HCT116 (cell line): ENCODE measurements around the gene CPHXL2. TPM values are rescaled to one million over a fixed set of nuclear protein-coding genes. Genes with fewer than 3 reads are reported as not detected.

Experiments
- ATAC-seq: fragments of 200-7000 bp; cut with Tn5 transposase; 2 replicates; pipeline ENCODE4 v1.9.1; 2020; ENCODE audit warnings: mild to moderate bottlenecking, moderate library complexity
- BruUV-seq: library from RNA; stranded (reverse); fragments of 400-500 nt; replicated peaks from 2 replicates; lab custom pipeline; 2021; lab: Mats Ljungman, UMichigan
- CTCF ChIA-PET: fragments of 300-600 bp; sonication (Branson Sonifier 250); formaldehyde crosslinking; loops from one replicate; lab custom pipeline; 2021; ENCODE audit warnings: antibody characterized with exemption; lab: Charles Lee
- POLR2A ChIA-PET: fragments of 300-600, 350-600 bp; sonication (Branson Sonifier 250); formaldehyde crosslinking; loops from one replicate; lab custom pipeline; 2021; ENCODE audit warnings: antibody characterized with exemption; lab: Charles Lee
- RAD21 ChIA-PET, 2 experiments: fragments of 300-600 bp; sonication (Branson Sonifier 250); formaldehyde crosslinking; loops; one replicate each; lab custom pipeline; 2023; ENCODE audit warnings: low total read pairs in 2 of 2; ENCODE audit not compliant: uncharacterized antibody in 2 of 2, unreplicated experiment in 2 of 2, low non-redundant PET in 1 of 2; lab: Charles Lee
- DNase-seq: peaks from one replicate; pipeline ENCODE4 v3.0.0-alpha.2; 2010; ENCODE audit warnings: low read depth, low spot score
- H2AFZ ChIP-seq: fragments of 200-600 bp; shearing (Covaris generic), sonication (generic); 2 replicates; pipeline ENCODE4 v1.6.1; 2017; ENCODE audit warnings: low read depth, mixed run types, mixed read lengths, antibody characterized with exemption, low read length; ENCODE audit not compliant: poor library complexity, severe bottlenecking
- H3K27ac ChIP-seq: 2 replicates; pipeline ENCODE4 v1.5.1; 2012; ENCODE audit warnings: low read depth, low read length
- H3K27me3 ChIP-seq: fragments of 200-600 bp; sonication (generic); 2 replicates; pipeline ENCODE4 v1.6.1; 2016; ENCODE audit warnings: mixed run types, low read length, mixed read lengths; ENCODE audit not compliant: insufficient read depth
- H3K36me3 ChIP-seq, 2 experiments: fragments of 200-500 bp in 1 of 2; fragments of 200-600 bp in 1 of 2; sonication (Bioruptor generic) in 1 of 2; sonication (generic) in 1 of 2; 2 replicates each; pipeline versions ENCODE4 v1.5.1 to v1.6.1; 2014 to 2016; ENCODE audit warnings: low read length in 2 of 2, inconsistent platforms in 1 of 2, mixed read lengths in 1 of 2, mixed run types in 1 of 2; ENCODE audit not compliant: insufficient read depth in 2 of 2, control insufficient read depth in 1 of 2
- H3K4me1 ChIP-seq, 2 experiments: fragments of 200-600 bp in 1 of 2; sonication (generic) in 1 of 2; 2 replicates each; pipeline versions ENCODE4 v1.5.1 to v1.6.1; 2012 to 2017; ENCODE audit warnings: low read length in 2 of 2, inconsistent platforms in 1 of 2, mild to moderate bottlenecking in 1 of 2, mixed read lengths in 1 of 2, mixed run types in 1 of 2, moderate library complexity in 1 of 2; ENCODE audit not compliant: insufficient read depth in 2 of 2, control insufficient read depth in 1 of 2
- H3K4me2 ChIP-seq: fragments of 200-600 bp; sonication (generic); 2 replicates; pipeline ENCODE4 v1.6.1; 2017; ENCODE audit warnings: mixed run types, low read length, mixed read lengths
- H3K4me3 ChIP-seq, 2 experiments: fragments of 200-600 bp in 1 of 2; sonication (generic) in 1 of 2; replicated peaks in 1 of 2; 2 replicates each; pipeline ENCODE4 v1.5.1; 2011 to 2016; ENCODE audit warnings: low read length in 2 of 2, control low read depth in 1 of 2, low read depth in 1 of 2, mild to moderate bottlenecking in 1 of 2, mixed read lengths in 1 of 2, mixed run types in 1 of 2
- H3K79me2 ChIP-seq: fragments of 200-600 bp; sonication (generic); 2 replicates; pipeline ENCODE4 v1.6.1; 2017; ENCODE audit warnings: mild to moderate bottlenecking, mixed run types, low read length, moderate library complexity, mixed read lengths; ENCODE audit not compliant: insufficient read depth
- H3K9ac ChIP-seq: fragments of 200-600 bp; sonication (generic); 2 replicates; pipeline ENCODE4 v1.6.1; 2016; ENCODE audit warnings: low read length, mixed read lengths
- H3K9me2 ChIP-seq: fragments of 200-600 bp; sonication (generic), shearing (Covaris generic); 2 replicates; pipeline ENCODE4 v1.6.1; 2017; ENCODE audit warnings: mixed run types, mild to moderate bottlenecking, moderate library complexity; ENCODE audit not compliant: insufficient read depth
- H3K9me3 ChIP-seq, 2 experiments: fragments of 200-500 bp in 1 of 2; fragments of 200-600 bp in 1 of 2; sonication (Bioruptor generic) in 1 of 2; sonication (generic) in 1 of 2; 2 replicates each; pipeline ENCODE4 v1.6.1; 2014 to 2017; ENCODE audit warnings: low read length in 2 of 2, mixed read lengths in 2 of 2, inconsistent platforms in 1 of 2, low read depth in 1 of 2, mild to moderate bottlenecking in 1 of 2, mixed run types in 1 of 2, moderate library complexity in 1 of 2; ENCODE audit not compliant: control insufficient read depth in 1 of 2, insufficient read depth in 1 of 2
- H4K20me1 ChIP-seq: fragments of 200-600 bp; sonication (generic), shearing (Covaris generic); 2 replicates; pipeline ENCODE4 v1.6.1; 2017; ENCODE audit warnings: mixed run types, mild to moderate bottlenecking, moderate library complexity; ENCODE audit not compliant: insufficient read depth
- CBX3 ChIP-seq: IDR thresholded peaks from 2 replicates; pipeline ENCODE4 v1.6.1; 2012; ENCODE audit warnings: low read depth
- CEBPB ChIP-seq: IDR thresholded peaks from 2 replicates; pipeline ENCODE4 v1.6.1; 2012; ENCODE audit warnings: low read depth
- ELF1 ChIP-seq: IDR thresholded peaks from 2 replicates; pipeline ENCODE4 v1.6.1; 2012; ENCODE audit warnings: low read depth, borderline replicate concordance
- EZH2 ChIP-seq: fragments of 200-600 bp; sonication (generic); IDR thresholded peaks from 2 replicates; pipeline ENCODE4 v1.6.1; 2017; ENCODE audit warnings: antibody characterized with exemption, mixed run types
- FOSL1 ChIP-seq: IDR thresholded peaks from 2 replicates; pipeline ENCODE4 v1.6.1; 2012; ENCODE audit warnings: low read depth
- JUND ChIP-seq: IDR thresholded peaks from 2 replicates; pipeline ENCODE4 v1.6.1; 2012
- POLR2A ChIP-seq: IDR thresholded peaks from 2 replicates; pipeline ENCODE4 v1.7.0; 2011; ENCODE audit warnings: borderline replicate concordance; ENCODE audit not compliant: insufficient read depth, insufficient read length; ENCODE audit errors: extremely low read depth
- POLR2AphosphoS5 ChIP-seq: IDR thresholded peaks from 2 replicates; pipeline ENCODE4 v1.6.1; 2011; ENCODE audit warnings: mild to moderate bottlenecking, low read depth, low read length, moderate library complexity
- RAD21 ChIP-seq: IDR thresholded peaks from 2 replicates; pipeline ENCODE4 v1.6.1; 2012; ENCODE audit warnings: low read depth, mild to moderate bottlenecking
- SIN3A ChIP-seq: IDR thresholded peaks from 2 replicates; pipeline ENCODE4 v1.6.1; 2012; ENCODE audit warnings: low read depth
- SP1 ChIP-seq: IDR thresholded peaks from 2 replicates; pipeline ENCODE4 v1.6.1; 2012; ENCODE audit warnings: low read depth
- TCF7L2 ChIP-seq: IDR thresholded peaks from 2 replicates; pipeline ENCODE4 v1.7.0; 2011; ENCODE audit warnings: borderline replicate concordance, inconsistent platforms; ENCODE audit not compliant: insufficient read depth, insufficient read length; ENCODE audit errors: extremely low read depth
- YY1 ChIP-seq: IDR thresholded peaks from 2 replicates; pipeline ENCODE4 v1.6.1; 2011; ENCODE audit warnings: low read length, low read depth, moderate library complexity, mild to moderate bottlenecking; ENCODE audit not compliant: insufficient replicate concordance; ENCODE audit errors: extremely low read depth
- ZBTB33 ChIP-seq: IDR thresholded peaks from 2 replicates; pipeline ENCODE4 v1.6.1; 2011; ENCODE audit warnings: mild to moderate bottlenecking, low read length, moderate library complexity; ENCODE audit not compliant: insufficient replicate concordance; ENCODE audit errors: extremely low read depth
- intact Hi-C: fragments of 100-400 bp; cut with micrococcal nuclease; formaldehyde crosslinking; loops from 2 replicates; pipeline ENCODE4 v1.10.0; 2022
- total RNA-seq: library from RNA; stranded (reverse); gene quantifications from one replicate; pipeline ENCODE4 v1.2.1, GENCODE V29; 2021; ENCODE audit not compliant: unreplicated experiment
- TF ChIP-seq, protein P1 (sequence below): IDR thresholded peaks from 2 replicates; pipeline ENCODE4 v1.6.1; 2012

Gene CPHXL2
- total RNA-seq, 1 experiment from 2014 or later, result not detected

DNA sequence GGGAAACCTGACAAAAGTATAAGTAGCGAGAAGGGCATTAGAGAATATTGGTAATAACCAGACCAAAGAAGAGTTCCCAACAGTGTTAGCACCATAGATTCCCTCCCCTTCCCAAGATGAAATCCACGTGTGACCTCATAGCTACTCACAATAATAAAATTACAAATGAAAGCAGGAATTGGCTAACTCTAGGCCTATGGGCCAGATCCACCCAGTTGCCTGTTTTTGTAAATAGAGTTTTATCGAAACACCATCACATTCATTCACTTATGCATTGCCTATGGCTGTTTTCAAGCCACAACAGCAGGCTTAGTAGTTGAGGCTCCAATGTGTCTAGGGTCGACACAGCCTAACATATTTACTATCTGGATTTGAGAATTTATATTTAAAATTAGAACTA lies 41.6 kb upstream of the CPHXL2 start:
- BruUV-seq, result no TSS peak
- Histone ChIP-seq H3K9me2 (no peaks in the 10 kb centered on the region), H3K27me3 (peaks cover 5% of the 10 kb centered on the region; the same call in 1 of the 2 replicates), H3K4me3 (no peak overlapping the region), H3K9ac (no peak overlapping the region), H3K27ac (no peak overlapping the region), H3K9me3 (no peaks in the 10 kb centered on the region), H3K79me2 (no peaks in the 10 kb centered on the region), H2AFZ (no peak overlapping the region), H4K20me1 (no peaks in the 10 kb centered on the region), H3K36me3 (no peaks in the 10 kb centered on the region), H3K4me2 (no peak overlapping the region), H3K4me1 (no peaks in the 10 kb centered on the region)
- CTCF ChIA-PET, result no interaction called here
- ATAC-seq (no peak), DNase-seq (no peak)
- RAD21 ChIA-PET, result no interaction called here
- intact Hi-C loops, result no loop called here
- POLR2A ChIA-PET, result no interaction called here
- TF ChIP-seq ZBTB33 (no peak), POLR2AphosphoS5 (no peak), SIN3A (no peak), CBX3 (no peak)

DNA sequence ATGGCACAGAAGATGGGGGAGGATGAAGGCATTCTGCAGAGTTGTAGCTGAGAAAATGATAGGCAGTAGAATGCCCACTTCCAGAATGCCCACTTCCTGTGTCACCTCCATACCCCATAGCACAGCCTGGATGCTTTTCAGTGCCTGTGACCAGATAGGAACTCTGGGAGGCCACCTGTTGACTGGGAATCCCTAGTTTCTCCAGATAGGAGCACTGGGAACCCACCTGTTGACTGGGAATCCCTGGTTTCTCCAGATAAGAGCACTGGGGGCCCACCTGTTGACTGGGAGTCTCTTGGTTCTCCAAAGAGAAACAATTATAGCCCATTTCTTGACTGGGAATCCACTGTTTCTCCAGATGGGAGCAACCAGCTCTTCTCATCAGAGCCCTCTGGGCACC lies 37.9 kb upstream of the CPHXL2 start:
- DNase-seq, result no peak
- H3K4me3 ChIP-seq, result no peak overlapping the region
- POLR2A ChIA-PET, result no interaction called here
- no peak for TF ChIP-seq SP1
- TF ChIP-seq YY1, result no peak
- TF ChIP-seq JUND, result no peak
- TF ChIP-seq CEBPB, result no peak
- TF ChIP-seq ZBTB33, result no peak
- TF ChIP-seq, protein P1, sequence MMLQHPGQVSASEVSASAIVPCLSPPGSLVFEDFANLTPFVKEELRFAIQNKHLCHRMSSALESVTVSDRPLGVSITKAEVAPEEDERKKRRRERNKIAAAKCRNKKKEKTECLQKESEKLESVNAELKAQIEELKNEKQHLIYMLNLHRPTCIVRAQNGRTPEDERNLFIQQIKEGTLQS, result no peak
- no peak for TF ChIP-seq EZH2
- no peak for TF ChIP-seq CBX3
- no peak for TF ChIP-seq FOSL1
- no peak for TF ChIP-seq ELF1
- TF ChIP-seq TCF7L2, result no peak
- no peak for TF ChIP-seq POLR2AphosphoS5
- no peak for TF ChIP-seq RAD21
- TF ChIP-seq POLR2A, result no peak

More for the DNA sequence above, 37.9 kb upstream of the CPHXL2 start:
- Histone ChIP-seq H3K9me3 (no peaks in the 10 kb centered on the region; a peak in 1 of 4 replicates), H3K9ac (no peak overlapping the region), H3K4me1 (no peaks in the 10 kb centered on the region), H3K4me2 (no peak overlapping the region), H3K79me2 (no peaks in the 10 kb centered on the region), H4K20me1 (no peaks in the 10 kb centered on the region), H3K27me3 (peaks cover 5% of the 10 kb centered on the region; the same call in 1 of the 2 replicates), H3K36me3 (no peaks in the 10 kb centered on the region), H2AFZ (no peak overlapping the region), H3K9me2 (no peaks in the 10 kb centered on the region), H3K27ac (no peak overlapping the region)
- no TSS peak for BruUV-seq
- ChIA-PET RAD21 (no interaction called here), CTCF (no interaction called here)
- no peak for ATAC-seq
- intact Hi-C loops, result no loop called here
